ENCODE results near the gene MAFG.

The MAFG gene

DNA sequence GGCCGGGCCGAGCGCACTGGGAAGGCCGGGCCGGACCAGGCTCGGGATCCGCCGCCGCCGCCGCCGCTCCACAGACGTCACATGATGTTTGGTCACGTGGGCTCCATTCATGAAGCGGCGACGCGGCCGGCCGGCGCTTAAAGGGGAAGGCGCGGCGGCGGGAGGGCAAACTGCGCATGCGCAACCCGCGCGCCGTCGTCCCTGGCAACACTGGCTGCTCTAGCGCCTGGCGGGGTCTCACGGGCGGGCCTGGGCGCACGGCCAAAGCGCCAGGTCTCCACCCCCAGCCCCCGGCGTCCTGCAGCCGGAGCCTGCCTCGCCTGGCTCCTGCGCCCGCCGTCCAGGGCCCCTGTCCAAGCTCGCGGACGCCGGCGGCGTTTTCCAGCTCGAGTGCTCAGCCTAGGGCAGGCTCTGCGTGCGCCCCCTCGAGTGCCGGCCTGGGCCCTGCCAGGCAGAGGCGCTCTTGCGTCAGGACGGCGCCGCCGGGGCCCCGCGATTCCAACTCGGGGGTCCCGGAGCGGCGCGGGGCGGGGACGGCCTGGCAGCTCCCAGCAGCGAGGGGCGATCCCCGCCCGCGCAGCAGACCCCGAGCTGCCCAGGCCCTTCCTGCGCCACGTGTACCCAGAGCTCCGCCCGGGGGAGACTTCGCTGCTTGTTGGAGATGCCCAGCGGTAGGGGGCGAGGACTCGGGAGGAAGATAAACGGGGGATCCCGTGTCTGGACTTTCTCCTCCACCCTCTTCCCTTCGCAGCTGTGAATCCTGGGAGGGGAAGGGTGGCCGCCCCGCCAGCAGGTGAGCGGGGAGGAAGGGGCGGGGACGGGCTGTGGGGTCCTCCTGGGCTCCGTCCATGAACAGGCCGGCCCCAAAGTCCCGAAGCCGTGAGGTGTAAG lies at the start of gene MAFG:
Gene MAFG, minus strand, starts transcription at position 83 of the 891 bp plus-strand sequence. CDS start 4,550 bp downstream, outside the sequence.
- peak; percentile 97 to 99 for DNase-seq (ENCODE audit: low read depth in 1 of 2, low spot score in 1 of 2)
- TF ChIP-seq JUND (IDR thresholded peaks at IDR 0.05; ENCODE audit: low read depth), result no peak
- in situ Hi-C loops (cut with HindIII; ENCODE audit: low pct_unique_long_range_greater_than_20kb, low sequenced_read_pairs), result no loop called here

DNA sequence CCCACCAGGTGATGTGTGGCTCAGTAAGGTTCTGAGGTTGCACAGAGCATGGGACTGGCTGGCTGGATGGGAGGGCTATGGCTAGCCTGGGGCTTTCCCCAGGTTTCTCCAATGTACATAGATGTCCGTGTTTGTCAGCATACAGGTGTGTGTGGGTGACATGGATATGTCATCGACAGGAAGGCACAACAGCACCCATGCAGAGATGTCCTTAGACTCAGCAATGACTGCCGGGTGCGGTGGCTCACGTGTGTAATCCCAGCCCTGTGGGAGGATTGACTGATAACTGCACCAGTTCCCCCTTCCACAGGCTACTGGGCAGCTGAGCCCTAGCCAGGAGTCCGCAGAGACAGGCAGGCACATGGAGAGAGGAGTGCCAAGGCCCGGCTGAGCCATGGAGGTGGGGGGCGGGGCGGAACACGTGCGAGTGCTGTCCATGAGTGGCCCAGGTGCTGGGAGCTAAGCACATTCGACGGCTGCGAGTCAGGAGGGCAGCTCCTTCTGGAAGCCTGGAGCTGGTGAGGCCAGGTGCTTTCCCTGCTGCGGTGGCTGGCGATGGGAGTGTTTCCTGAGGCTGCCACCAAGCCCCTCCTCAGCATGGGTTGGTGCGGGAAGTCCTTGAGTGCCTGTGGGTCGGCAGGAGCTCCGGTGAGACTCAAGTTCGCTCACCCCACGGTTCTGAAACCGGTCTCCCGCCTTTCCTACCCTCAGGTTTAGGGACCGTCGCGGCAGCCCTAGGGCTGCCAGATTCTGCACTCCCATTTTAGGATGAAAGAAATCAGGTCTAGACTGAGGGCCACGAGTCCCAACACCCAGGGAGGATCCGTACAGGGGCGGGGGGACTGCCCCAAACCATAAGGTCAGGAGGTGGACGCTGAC lies 49.0 kb upstream of the MAFG start:
- no peak for TF ChIP-seq JUND (IDR thresholded peaks at IDR 0.05; ENCODE audit: low read depth)
- DNase-seq (ENCODE audit: low read depth in 1 of 2, low spot score in 1 of 2), result peak in 1 of 2 experiments; percentile 53
- in situ Hi-C loops (cut with HindIII; ENCODE audit: low pct_unique_long_range_greater_than_20kb, low sequenced_read_pairs), result no loop called here

DNA sequence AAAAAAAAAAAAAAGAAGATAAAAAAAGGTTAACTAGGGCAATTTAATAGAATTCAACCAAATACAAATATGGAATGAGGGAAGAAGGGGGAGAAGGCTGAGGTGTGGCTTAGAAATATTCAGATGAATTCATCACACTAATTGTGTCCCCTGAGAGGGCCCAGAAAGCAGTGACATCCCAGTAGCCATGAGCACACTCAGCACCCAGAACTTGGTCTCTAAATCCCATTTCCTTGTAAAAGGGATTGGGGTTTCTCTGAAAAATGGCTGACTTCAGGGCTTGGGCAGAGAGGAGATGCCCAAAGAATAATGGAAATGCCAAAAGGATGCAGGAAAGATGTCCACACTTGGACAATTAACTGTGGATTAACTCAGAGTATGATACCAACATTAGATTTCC lies 45.9 kb upstream of the MAFG start:
- no peak for TF ChIP-seq JUND (IDR thresholded peaks at IDR 0.05; ENCODE audit: low read depth)
- DNase-seq (ENCODE audit: low read depth in 1 of 2, low spot score in 1 of 2), result no peak
- in situ Hi-C loops (cut with HindIII; ENCODE audit: low pct_unique_long_range_greater_than_20kb, low sequenced_read_pairs), result no loop called here

- in situ Hi-C loops (cut with HindIII; ENCODE audit: low pct_unique_long_range_greater_than_20kb, low sequenced_read_pairs), result no loop called here
- DNase-seq (ENCODE audit: low read depth in 1 of 2, low spot score in 1 of 2), result no peak
- no peak for TF ChIP-seq JUND (IDR thresholded peaks at IDR 0.05; ENCODE audit: low read depth)
Observed at GRCh38 chr17:81968850-81969812, 41.6 kb upstream of the MAFG start.

- in situ Hi-C loops (cut with HindIII; ENCODE audit: low pct_unique_long_range_greater_than_20kb, low sequenced_read_pairs), result no loop called here
- TF ChIP-seq JUND (IDR thresholded peaks at IDR 0.05; ENCODE audit: low read depth), result no peak
Observed at GRCh38 chr17:81968396-81968745, 40.8 kb upstream of the MAFG start.

GRCh38 chr17:81967533-81968395 lies 40.2 kb upstream of the MAFG start:
- in situ Hi-C loops (cut with HindIII; ENCODE audit: low pct_unique_long_range_greater_than_20kb, low sequenced_read_pairs), result no loop called here
- no peak for TF ChIP-seq JUND (IDR thresholded peaks at IDR 0.05; ENCODE audit: low read depth)
- DNase-seq (ENCODE audit: low read depth in 1 of 2, low spot score in 1 of 2), result peak; percentile 62 to 73

More at GRCh38 chr17:81968396-81968745, 40.8 kb upstream of the MAFG start:
- DNase-seq (ENCODE audit: low read depth in 1 of 2, low spot score in 1 of 2), result no peak

DNA sequence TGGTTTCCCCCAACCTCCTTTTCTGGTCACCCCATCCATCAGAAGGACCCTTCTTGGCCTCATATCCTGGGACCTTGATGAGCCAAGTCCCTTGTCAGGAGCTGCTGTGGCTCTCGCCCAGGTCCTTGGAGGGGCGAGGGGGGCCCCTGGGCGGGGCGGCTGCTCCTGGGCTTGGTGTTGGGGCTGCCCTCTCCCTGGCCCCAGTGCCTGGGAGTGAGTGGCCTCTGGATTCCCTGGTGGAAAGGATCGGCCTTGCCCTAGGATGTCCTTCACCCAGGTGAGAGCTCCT lies 39.7 kb upstream of the MAFG start:
- no peak for TF ChIP-seq JUND (IDR thresholded peaks at IDR 0.05; ENCODE audit: low read depth)
- no peak for DNase-seq (ENCODE audit: low read depth in 1 of 2, low spot score in 1 of 2)
- in situ Hi-C loops (cut with HindIII; ENCODE audit: low pct_unique_long_range_greater_than_20kb, low sequenced_read_pairs), result no loop called here

- in situ Hi-C loops (cut with HindIII; ENCODE audit: low pct_unique_long_range_greater_than_20kb, low sequenced_read_pairs), result no loop called here
- no peak for DNase-seq (ENCODE audit: low read depth in 1 of 2, low spot score in 1 of 2)
- no peak for TF ChIP-seq JUND (IDR thresholded peaks at IDR 0.05; ENCODE audit: low read depth)
Observed at GRCh38 chr17:81966343-81967243, 39.1 kb upstream of the MAFG start.

DNA sequence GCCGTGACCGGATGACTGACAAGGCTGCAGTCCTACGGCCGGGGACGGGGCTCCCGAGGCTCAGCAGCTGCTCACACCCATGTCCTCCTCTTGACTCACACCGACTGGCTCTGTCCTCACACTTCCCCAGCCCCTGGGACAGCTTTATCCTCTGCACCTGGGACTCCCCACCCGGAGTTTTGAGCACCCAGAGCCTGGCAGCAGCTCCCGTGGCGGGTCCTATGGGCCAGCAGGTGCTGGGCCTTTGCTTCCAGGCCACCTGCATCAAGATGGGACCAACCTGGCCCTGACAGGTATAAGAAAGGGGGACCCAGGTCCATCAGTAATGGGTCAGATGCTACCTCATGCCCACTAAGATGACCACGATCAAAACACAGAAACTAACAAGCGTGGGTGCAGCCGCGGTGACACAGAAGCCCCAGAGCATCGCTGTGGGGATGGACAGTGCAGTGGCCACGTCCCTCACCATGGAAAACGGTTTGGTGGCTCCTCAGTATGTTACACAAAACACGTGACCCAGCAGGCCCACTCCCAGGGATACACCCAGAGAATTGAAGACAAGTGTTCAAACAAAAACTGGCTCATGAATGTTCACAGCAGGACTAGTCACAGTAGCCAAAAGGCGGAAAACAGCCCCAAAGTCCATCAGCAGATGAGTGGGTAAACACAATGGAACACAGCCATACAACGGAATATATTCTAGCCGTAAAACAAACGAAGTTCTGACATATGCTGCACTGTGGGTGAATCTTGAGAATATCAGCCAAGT lies 36.7 kb upstream of the MAFG start:
- in situ Hi-C loops (cut with HindIII; ENCODE audit: low pct_unique_long_range_greater_than_20kb, low sequenced_read_pairs), result no loop called here
- DNase-seq (ENCODE audit: low read depth in 1 of 2, low spot score in 1 of 2), result peak in 1 of 2 experiments; percentile 4
- TF ChIP-seq JUND (IDR thresholded peaks at IDR 0.05; ENCODE audit: low read depth), result no peak

All from T47D (cell line).